Measurements from ENCODE around the gene STRA6.

DNA sequence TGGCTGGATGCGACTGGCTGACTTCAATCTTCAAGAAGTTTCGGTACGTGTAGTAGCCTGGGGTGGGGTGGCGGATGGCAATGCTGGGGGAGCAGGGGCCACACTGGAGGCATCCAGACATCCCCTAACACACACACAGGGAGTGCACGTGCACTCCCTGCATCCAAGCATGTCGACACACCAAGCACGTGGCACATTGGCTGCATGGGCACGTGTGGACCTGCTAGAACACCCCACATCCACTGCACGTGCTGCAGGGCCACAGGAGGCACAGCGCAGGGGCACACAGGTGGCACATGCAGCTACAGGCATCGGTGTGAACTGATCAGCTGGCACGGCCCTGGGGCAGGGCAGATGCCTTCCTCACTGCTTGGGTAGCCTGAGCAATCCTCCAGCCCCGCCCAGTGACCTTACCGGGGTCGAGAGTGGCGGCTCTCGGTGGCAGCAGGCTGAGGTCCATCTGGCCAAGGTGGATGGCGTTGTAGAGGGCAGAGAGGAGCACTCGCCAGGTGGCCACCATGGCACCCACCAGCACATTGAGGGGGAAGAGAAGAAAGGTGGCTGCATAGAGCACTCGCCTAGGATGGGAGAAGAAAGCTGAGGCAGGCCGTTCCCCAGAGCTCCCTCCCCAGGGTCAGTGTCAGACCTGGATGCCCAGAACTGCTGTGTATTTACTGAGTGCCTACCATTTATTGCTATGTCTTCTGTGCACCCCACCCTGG lies 21.5 kb downstream of the STRA6 start:
- TF ChIP-seq, protein P1, sequence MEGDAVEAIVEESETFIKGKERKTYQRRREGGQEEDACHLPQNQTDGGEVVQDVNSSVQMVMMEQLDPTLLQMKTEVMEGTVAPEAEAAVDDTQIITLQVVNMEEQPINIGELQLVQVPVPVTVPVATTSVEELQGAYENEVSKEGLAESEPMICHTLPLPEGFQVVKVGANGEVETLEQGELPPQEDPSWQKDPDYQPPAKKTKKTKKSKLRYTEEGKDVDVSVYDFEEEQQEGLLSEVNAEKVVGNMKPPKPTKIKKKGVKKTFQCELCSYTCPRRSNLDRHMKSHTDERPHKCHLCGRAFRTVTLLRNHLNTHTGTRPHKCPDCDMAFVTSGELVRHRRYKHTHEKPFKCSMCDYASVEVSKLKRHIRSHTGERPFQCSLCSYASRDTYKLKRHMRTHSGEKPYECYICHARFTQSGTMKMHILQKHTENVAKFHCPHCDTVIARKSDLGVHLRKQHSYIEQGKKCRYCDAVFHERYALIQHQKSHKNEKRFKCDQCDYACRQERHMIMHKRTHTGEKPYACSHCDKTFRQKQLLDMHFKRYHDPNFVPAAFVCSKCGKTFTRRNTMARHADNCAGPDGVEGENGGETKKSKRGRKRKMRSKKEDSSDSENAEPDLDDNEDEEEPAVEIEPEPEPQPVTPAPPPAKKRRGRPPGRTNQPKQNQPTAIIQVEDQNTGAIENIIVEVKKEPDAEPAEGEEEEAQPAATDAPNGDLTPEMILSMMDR (conservative IDR thresholded peaks at IDR 0.05; ENCODE audit: low read depth, low read length) = no peak
- no peak for TF ChIP-seq EZH2 (IDR thresholded peaks at IDR 0.05; ENCODE audit: borderline replicate concordance, low read depth, low read length, poor library complexity, severe bottlenecking)
